Omental fat pad (tissue), 4 donors: ENCODE measurements around the gene ARNT2. TPM values are rescaled to one million over a fixed set of nuclear protein-coding genes. Genes with fewer than 3 reads are reported as not detected.
A peak's percentile ranks its signal among the peaks of the same experiment; 100 is the strongest.

Experiments
- ATAC-seq: fragments of 150-250 bp; one replicate; pipeline ENCODE4 v1.9.1; 2016; ENCODE audit warnings: mild to moderate bottlenecking, moderate library complexity; ENCODE audit not compliant: low FRiP score
- DNase-seq: peaks from one replicate; pipeline ENCODE4 v3.0.0-alpha.2; 2019; ENCODE audit warnings: low spot score
- CTCF ChIP-seq, 3 donors: fragments of 450-650 bp; IDR thresholded peaks; one replicate each; pipeline ENCODE4 v1.5.1; 2016 to 2017; ENCODE audit warnings: antibody characterized with exemption in 3 of 3, mild to moderate bottlenecking in 3 of 3, moderate library complexity in 2 of 3
- total RNA-seq, 4 donors: library from RNA; depleted of rRNA; stranded (reverse); fragments of >200 nt; gene quantifications; one replicate each; pipeline ENCODE4 v1.1.0, GENCODE V29; 2016

The ARNT2 gene
- total RNA-seq, 4 donors from 2014 or later, result 3.1 to 7.4 (median 3.4) TPM

- TF ChIP-seq CTCF (IDR thresholded peaks at IDR 0.05), result no peak
- no peak for DNase-seq
- ATAC-seq, result no peak
Measured at GRCh38 chr15:80395616-80396015, 8.6 kb upstream of the ARNT2 start.

DNA sequence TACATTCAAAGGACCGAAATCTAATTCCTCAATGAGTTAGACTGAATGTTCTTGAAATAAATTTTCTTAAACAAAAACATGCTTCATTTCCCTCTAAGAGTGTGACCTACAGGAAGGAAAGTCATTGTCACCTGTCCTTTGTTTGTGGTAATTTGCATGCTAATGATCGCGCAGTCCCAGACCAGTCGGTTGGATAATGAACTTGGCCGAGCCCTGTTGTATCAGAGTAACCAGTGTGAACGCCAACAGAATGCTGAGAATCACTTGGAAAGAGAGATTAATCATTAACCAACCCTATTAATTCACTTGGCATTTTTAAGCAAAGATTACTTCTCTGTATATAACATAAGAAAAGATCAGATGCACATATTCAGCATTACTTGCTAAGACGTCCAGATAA lies 8.1 kb upstream of the ARNT2 start:
- no peak for TF ChIP-seq CTCF (IDR thresholded peaks at IDR 0.05)
- no peak for DNase-seq
- no peak for ATAC-seq

DNA sequence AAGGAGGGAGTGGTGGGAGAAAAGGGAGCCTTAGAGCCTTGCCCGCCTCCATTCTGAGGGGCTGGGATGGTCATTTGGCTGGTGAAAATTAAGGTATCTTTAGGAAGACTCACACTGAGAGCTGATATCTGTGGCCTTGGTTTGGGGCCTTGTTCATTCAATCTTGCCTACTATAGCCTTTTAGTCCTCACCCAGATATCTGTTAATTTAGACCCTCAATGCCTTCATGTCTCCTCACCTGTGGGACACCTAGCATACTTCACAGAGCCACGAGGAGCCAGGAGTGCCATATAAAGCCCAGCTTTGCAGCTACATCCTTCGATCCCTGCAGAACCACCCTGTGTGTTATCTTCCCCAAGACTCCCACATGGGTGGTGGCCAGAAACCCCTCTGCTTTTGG lies 4.7 kb upstream of the ARNT2 start:
- DNase-seq (no peak), ATAC-seq (no peak)
- no peak for TF ChIP-seq CTCF (IDR thresholded peaks at IDR 0.05)

- no peak for TF ChIP-seq CTCF (IDR thresholded peaks at IDR 0.05)
- DNase-seq (no peak), ATAC-seq (no peak)
Measured at GRCh38 chr15:80401456-80401855, 2.7 kb upstream of the ARNT2 start.

GRCh38 chr15:80402339-80402738 lies 1.8 kb upstream of the ARNT2 start:
- ATAC-seq (no peak), DNase-seq (no peak)
- TF ChIP-seq CTCF (IDR thresholded peaks at IDR 0.05), result no peak

DNA sequence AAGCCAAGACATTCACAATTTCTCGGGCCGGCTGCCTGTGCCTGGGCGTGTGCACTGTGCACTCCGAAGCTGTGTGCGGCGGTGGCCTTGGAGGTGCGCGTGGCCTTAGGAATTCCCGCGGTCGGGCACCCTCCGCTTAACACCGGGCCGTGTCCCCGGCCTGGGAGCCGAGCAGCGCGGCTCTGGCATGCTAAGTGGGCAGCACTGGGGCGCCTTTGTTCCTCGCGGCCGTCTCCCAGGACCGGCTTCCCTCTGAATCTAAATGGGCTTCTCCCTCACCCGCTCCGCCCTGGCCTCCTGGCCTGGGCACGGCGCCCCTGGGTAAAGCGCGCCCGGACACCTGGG lies 498 bp upstream of the ARNT2 start:
- ATAC-seq (no peak), DNase-seq (no peak)
- no peak for TF ChIP-seq CTCF (IDR thresholded peaks at IDR 0.05)

GRCh38 chr15:80404761-80405553 lies 775 bp downstream of the ARNT2 start:
- DNase-seq, result no peak
- no peak for TF ChIP-seq CTCF (IDR thresholded peaks at IDR 0.05)
- peak; percentile 53 for ATAC-seq
